PC-3 (cell line): ENCODE data around the gene ARNT2. TPM values are rescaled to one million over a fixed set of nuclear protein-coding genes. Genes with fewer than 3 reads are reported as not detected.

Source experiments
- ATAC-seq: fragments of 200-7000 bp; cut with Tn5 transposase; 2 replicates; pipeline ENCODE4 v1.9.1; 2020; ENCODE audit warnings: mild to moderate bottlenecking, moderate library complexity
- BruUV-seq: library from RNA; stranded (reverse); fragments of 400-500 nt; replicated peaks from 2 replicates; lab custom pipeline; 2021; lab: Mats Ljungman, UMichigan
- CTCF ChIA-PET: fragments of 300-600 bp; sonication (Branson Sonifier 250); formaldehyde crosslinking; loops from one replicate; lab custom pipeline; 2022; ENCODE audit warnings: antibody characterized with exemption; lab: Charles Lee
- POLR2A ChIA-PET: fragments of 300-600 bp; sonication (Branson Sonifier 250); formaldehyde crosslinking; loops from one replicate; lab custom pipeline; 2022; ENCODE audit warnings: antibody characterized with exemption; ENCODE audit not compliant: unreplicated experiment; lab: Charles Lee
- DNase-seq: peaks from one replicate; pipeline ENCODE4 v3.0.0-alpha.2; 2015
- H2AFZ ChIP-seq: fragments of 300-600 bp; sonication (generic); 2 replicates; pipeline ENCODE4 v1.6.0; 2016; ENCODE audit warnings: antibody characterized with exemption, low read length
- H3F3A ChIP-seq: fragments of 300-600 bp; sonication (generic); one replicate; pipeline ENCODE4 v1.6.0; 2017; ENCODE audit warnings: antibody characterized with exemption, low read length, control low read depth, mild to moderate bottlenecking; ENCODE audit not compliant: unreplicated experiment
- H3K27ac ChIP-seq: fragments of 300-600 bp; sonication (generic); 2 replicates; pipeline ENCODE4 v1.5.1; 2016; ENCODE audit warnings: mild to moderate bottlenecking, low read length
- H3K27me3 ChIP-seq: fragments of 300-600 bp; sonication (generic); 2 replicates; pipeline ENCODE4 v1.6.1; 2016; ENCODE audit warnings: low read length, mixed read lengths
- H3K36me3 ChIP-seq: fragments of 300-600 bp; sonication (generic); 2 replicates; pipeline ENCODE4 v1.6.1; 2016; ENCODE audit warnings: low read depth, mixed run types, low read length, mixed read lengths
- H3K4me1 ChIP-seq: fragments of 300-600 bp; sonication (generic); 2 replicates; pipeline ENCODE4 v1.5.1; 2016; ENCODE audit warnings: low read length; ENCODE audit not compliant: insufficient read depth
- H3K4me2 ChIP-seq: fragments of 300-600 bp; sonication (generic); 2 replicates; pipeline ENCODE4 v1.6.0; 2016; ENCODE audit warnings: low read length
- H3K4me3 ChIP-seq: fragments of 300-600 bp; sonication (generic); 2 replicates; pipeline ENCODE4 v1.5.1; 2016; ENCODE audit warnings: mild to moderate bottlenecking, low read length, mixed read lengths
- H3K79me2 ChIP-seq: fragments of 300-600 bp; sonication (generic); 2 replicates; pipeline ENCODE4 v1.6.1; 2017; ENCODE audit warnings: low read length, mixed read lengths
- H3K9ac ChIP-seq: fragments of 300-600 bp; sonication (generic); 2 replicates; pipeline ENCODE4 v1.6.0; 2016; ENCODE audit warnings: mild to moderate bottlenecking, low read length
- H3K9me2 ChIP-seq: fragments of 300-600 bp; sonication (generic); replicated peaks from 2 replicates; pipeline ENCODE4 v1.6.1; 2016; ENCODE audit warnings: mixed run types, low read length, mixed read lengths
- H3K9me3 ChIP-seq: fragments of 300-600 bp; sonication (generic); 2 replicates; pipeline ENCODE4 v1.6.1; 2016; ENCODE audit warnings: low read length, mixed read lengths
- H4K20me1 ChIP-seq: fragments of 300-600 bp; sonication (generic); 2 replicates; pipeline ENCODE4 v1.6.1; 2016; ENCODE audit warnings: low read length, mixed read lengths
- CTCF ChIP-seq: fragments of 300-600 bp; sonication (generic); conservative IDR thresholded peaks from 2 replicates; pipeline ENCODE4 v1.5.1; 2017; ENCODE audit warnings: antibody characterized with exemption, low read depth, mild to moderate bottlenecking, low read length
- EZH2 ChIP-seq: fragments of 300-600 bp; sonication (generic); IDR thresholded peaks from one replicate; pipeline ENCODE4 v1.6.1; 2017; ENCODE audit warnings: antibody characterized with exemption, mild to moderate bottlenecking, low read length; ENCODE audit not compliant: unreplicated experiment
- EZH2phosphoT487 ChIP-seq: fragments of 300-600 bp; sonication (generic); IDR thresholded peaks from 2 replicates; pipeline ENCODE4 v1.6.1; 2018; ENCODE audit warnings: mild to moderate bottlenecking, antibody characterized with exemption, low read length, borderline replicate concordance
- intact Hi-C: fragments of 100-400 bp; cut with micrococcal nuclease; formaldehyde crosslinking; loops from 2 replicates; pipeline ENCODE4 v1.9.0; 2023
- total RNA-seq: library from RNA; depleted of rRNA; stranded (reverse); fragments of >200 nt; gene quantifications from 2 replicates; pipeline ENCODE4 v1.2.3, GENCODE V29; 2014

ARNT2 gene
- total RNA-seq, 1 experiment from 2014 or later = 0.11 TPM

DNA sequence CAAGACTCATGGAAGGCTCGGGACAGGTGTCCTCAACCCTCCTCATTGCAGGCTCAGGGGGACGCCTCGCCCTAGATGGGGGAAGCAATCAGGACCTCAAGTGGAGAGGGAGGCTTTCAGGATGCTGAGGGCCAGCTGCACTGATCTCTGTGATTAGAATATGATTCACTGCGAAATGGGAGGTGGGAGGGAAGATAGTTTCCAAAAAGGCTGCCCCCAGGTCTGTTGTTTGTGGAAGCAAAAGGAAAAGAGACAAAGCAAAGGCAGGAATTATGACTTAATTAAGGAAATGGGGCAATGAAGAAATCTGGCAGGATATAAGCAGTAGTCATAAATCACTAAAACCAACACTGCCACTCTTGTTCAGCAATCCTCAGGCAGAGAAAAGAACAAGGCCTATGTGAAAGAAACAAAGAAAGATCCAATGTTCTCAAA, 205.3 kb downstream of the ARNT2 start:
- no peaks in the 10 kb centered on the region for H3K79me2 ChIP-seq
- H3K4me1 ChIP-seq = 0 out of 2 replicates have a peak, but pooled peaks cover 2% of the 10 kb centered on the region
- H3F3A ChIP-seq = no peaks in the 10 kb centered on the region
- CTCF ChIA-PET = no interaction called here
- H3K4me2 ChIP-seq = no peak overlapping the region
- no peak overlapping the region for H2AFZ ChIP-seq
- H4K20me1 ChIP-seq = no peaks in the 10 kb centered on the region
- H3K9me2 ChIP-seq = no peaks in the 10 kb centered on the region
- DNase-seq (peak; percentile 9), ATAC-seq (peak; percentile 31; the same call in 1 of the 2 replicates)
- H3K36me3 ChIP-seq = no peaks in the 10 kb centered on the region
- H3K27me3 ChIP-seq = no peaks in the 10 kb centered on the region
- no TSS peak for BruUV-seq
- H3K9me3 ChIP-seq = no peaks in the 10 kb centered on the region
- no peak overlapping the region for H3K9ac ChIP-seq
- no peak overlapping the region for H3K27ac ChIP-seq
- POLR2A ChIA-PET = no interaction called here
- TF ChIP-seq EZH2phosphoT487 (no peak), EZH2 (no peak), CTCF (no peak)
- no peak overlapping the region for H3K4me3 ChIP-seq
- intact Hi-C loops = loop anchor here (5.0 kb wide), 1 partner anchor 168 kb away; the partner anchor contains the start of gene CEMIP

GRCh38 chr15:80611543-80612080, 207.4 kb downstream of the ARNT2 start:
- H3K36me3 ChIP-seq = no peaks in the 10 kb centered on the region
- ATAC-seq = no peak
- intact Hi-C loops = no loop called here
- H3K4me2 ChIP-seq = no peak overlapping the region
- no peak overlapping the region for H3K9ac ChIP-seq
- H3K9me2 ChIP-seq = no peaks in the 10 kb centered on the region
- no peaks in the 10 kb centered on the region for H3K79me2 ChIP-seq
- no peaks in the 10 kb centered on the region for H3F3A ChIP-seq
- CTCF ChIA-PET = no interaction called here
- H3K4me3 ChIP-seq = no peak overlapping the region
- POLR2A ChIA-PET = no interaction called here
- no TSS peak for BruUV-seq
- no peak for TF ChIP-seq EZH2
- no peak for TF ChIP-seq CTCF
- TF ChIP-seq EZH2phosphoT487 = no peak
- no peaks in the 10 kb centered on the region for H3K9me3 ChIP-seq
- no peak for DNase-seq
- no peak overlapping the region for H3K27ac ChIP-seq
- no peaks in the 10 kb centered on the region for H3K27me3 ChIP-seq
- 0 out of 2 replicates have a peak, but pooled peaks cover 2% of the 10 kb centered on the region for H3K4me1 ChIP-seq
- H2AFZ ChIP-seq = no peak overlapping the region
- no peaks in the 10 kb centered on the region for H4K20me1 ChIP-seq

DNA sequence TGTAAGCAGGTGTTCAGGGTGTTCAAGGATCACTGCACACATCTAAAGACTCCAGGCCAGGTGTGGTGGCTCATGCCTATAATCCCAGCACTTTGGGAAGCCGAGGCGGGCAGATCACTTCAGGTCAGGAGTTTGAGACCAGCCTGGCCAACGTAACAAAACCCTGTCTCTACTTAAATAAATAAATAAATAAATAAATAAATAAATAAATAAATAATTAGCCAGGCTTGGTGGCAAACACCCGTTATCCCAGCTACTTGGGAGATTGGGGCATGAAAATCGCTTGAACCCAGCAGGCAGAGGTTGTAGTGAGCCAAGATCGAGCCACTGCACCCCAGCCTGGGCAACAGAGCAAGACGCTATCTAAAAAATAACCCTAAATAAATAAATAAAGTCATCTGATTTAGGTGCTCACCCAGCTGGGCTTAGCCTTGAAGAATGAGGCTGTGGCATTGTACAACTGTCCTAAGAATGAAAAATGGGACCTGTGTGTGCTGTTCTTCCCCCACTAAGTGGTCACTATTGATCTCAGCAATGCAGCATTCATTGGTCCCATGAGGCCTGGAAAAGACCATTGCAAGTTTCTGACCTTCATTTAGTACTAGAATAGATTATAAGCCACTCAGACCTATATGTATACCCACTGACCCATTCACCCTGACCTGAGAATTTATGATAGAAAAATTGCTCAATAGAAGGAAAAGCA, 208.1 kb downstream of the ARNT2 start:
- H3K4me3 ChIP-seq = no peak overlapping the region
- no peak for DNase-seq
- intact Hi-C loops = no loop called here
- ChIA-PET POLR2A (no interaction called here), CTCF (no interaction called here)
- no peak overlapping the region for H3K4me2 ChIP-seq
- no peaks in the 10 kb centered on the region for H3K9me2 ChIP-seq
- H3F3A ChIP-seq = no peaks in the 10 kb centered on the region
- H3K79me2 ChIP-seq = no peaks in the 10 kb centered on the region
- no peak for ATAC-seq
- BruUV-seq = no TSS peak
- 0 out of 2 replicates have a peak, but pooled peaks cover 2% of the 10 kb centered on the region for H3K4me1 ChIP-seq
- H3K9ac ChIP-seq = no peak overlapping the region
- no peaks in the 10 kb centered on the region for H4K20me1 ChIP-seq
- H3K27me3 ChIP-seq = no peaks in the 10 kb centered on the region
- no peak overlapping the region for H3K27ac ChIP-seq
- TF ChIP-seq CTCF = no peak
- TF ChIP-seq EZH2 = no peak
- TF ChIP-seq EZH2phosphoT487 = no peak
- H3K36me3 ChIP-seq = no peaks in the 10 kb centered on the region
- H3K9me3 ChIP-seq = no peaks in the 10 kb centered on the region
- H2AFZ ChIP-seq = no peak overlapping the region
